Measurements from ENCODE around the gene LRIG3. TPM values are rescaled to one million over a fixed set of nuclear protein-coding genes. Genes with fewer than 3 reads are reported as not detected.
A peak's percentile ranks its signal among the peaks of the same experiment; 100 is the strongest.

LRIG3 gene
- total and polyA plus RNA-seq, 2 donors (not counting 3 experiments of a cell fraction or from before 2014, with no cell fraction given), result 55.5 to 55.7 TPM

DNA sequence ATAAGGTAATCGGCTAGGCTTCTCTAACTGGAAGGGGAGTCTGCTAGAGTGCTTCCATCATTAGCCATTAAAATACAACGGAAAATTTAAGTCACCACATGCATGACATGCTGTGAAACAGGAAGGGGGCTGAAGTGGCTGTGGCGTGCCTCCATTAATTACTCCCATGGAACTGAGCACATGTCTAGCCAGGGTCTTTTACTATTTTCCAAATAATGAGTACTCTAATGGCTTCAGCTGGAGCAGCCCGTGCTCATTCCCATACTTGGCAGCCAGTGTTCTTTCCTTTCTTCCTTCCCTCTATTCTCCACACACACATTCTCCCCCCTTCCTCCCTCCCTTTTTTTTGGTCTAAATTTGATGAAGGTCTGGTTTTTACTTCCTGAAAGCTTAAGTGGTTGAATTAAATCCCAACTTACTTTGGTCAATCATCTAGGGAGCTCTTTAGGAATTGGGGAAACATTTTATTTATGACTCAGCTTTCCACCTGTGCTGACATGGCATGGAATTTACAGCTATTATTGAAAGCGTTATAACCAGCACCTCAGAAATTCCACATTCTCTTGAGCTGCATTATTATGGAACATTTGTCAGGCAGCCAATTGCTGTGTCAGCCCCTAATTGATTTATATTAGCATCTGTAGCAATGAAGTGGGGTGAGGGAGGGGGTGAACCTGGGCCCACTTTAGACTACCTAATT, 72.3 kb downstream of the LRIG3 start:
- Histone ChIP-seq H3K4me3 (replicated peaks in 1 of 3; ENCODE audit: insufficient read depth in 1 of 3, low read depth in 1 of 3, low read length in 3 of 3) (no peak overlapping the region), H3K27ac (ENCODE audit: insufficient read depth, low read depth, low read length) (no peak overlapping the region), H3K79me2 (ENCODE audit: control insufficient read depth, insufficient read depth, low read length) (no peaks in the 10 kb centered on the region), H2AFZ (ENCODE audit: low read depth, low read length) (no peak overlapping the region), H3K9me3 (replicated peaks; ENCODE audit: control insufficient read depth, insufficient read depth, low read length) (no peaks in the 10 kb centered on the region), H3K36me3 (ENCODE audit: control insufficient read depth in 2 of 2, extremely low read depth in 1 of 2, insufficient read depth in 2 of 2, low read length in 2 of 2) (no peaks in the 10 kb centered on the region), H3K27me3 (ENCODE audit: control insufficient read depth in 2 of 2, insufficient read depth in 2 of 2, low read length in 2 of 2) (peaks cover 0 to 2% of the 10 kb centered on the region in 2 experiments), H3K4me2 (ENCODE audit: insufficient read depth, low read length) (no peak overlapping the region), H3K4me1 (ENCODE audit: control insufficient read depth, extremely low read depth, insufficient read depth, low read length) (no peaks in the 10 kb centered on the region), H3K9ac (replicated peaks; ENCODE audit: extremely low read depth, insufficient read depth, low read length) (no peak overlapping the region), H3K9me1 (replicated peaks; ENCODE audit: control insufficient read depth, extremely low read depth, insufficient read depth, low read length) (no peaks in the 10 kb centered on the region), H4K20me1 (replicated peaks; ENCODE audit: control insufficient read depth, extremely low read depth, insufficient read depth, low read length) (no peaks in the 10 kb centered on the region)
- no TSS peak for BruUV-seq (replicated peaks)
- dilution Hi-C loops (cut with MboI; ENCODE audit: extremely low pct_ligation_motif_present, low sequenced_read_pairs), result no loop called here
- DNase-seq (ENCODE audit: low read depth, low spot score) (peak; percentile 65), FAIRE-seq (no peak)
- intact Hi-C loops (cut with micrococcal nuclease), result no loop called here
- ChIA-PET CTCF (interaction anchor here (0.6 to 1.0 kb wide), 4 partner anchors 11 to 317 kb away, joined by 3 to 4 read pairs (median 3); no protein-coding TSS in a partner anchor), POLR2A (no interaction called here)
- no peak for TF ChIP-seq POLR2A (IDR thresholded peaks at IDR 0.05; ENCODE audit: low read depth, low read length)
- TF ChIP-seq JUN (IDR thresholded peaks at IDR 0.05; ENCODE audit: borderline replicate concordance, insufficient read depth, insufficient read length, low read depth), result peak; percentile 2

DNA sequence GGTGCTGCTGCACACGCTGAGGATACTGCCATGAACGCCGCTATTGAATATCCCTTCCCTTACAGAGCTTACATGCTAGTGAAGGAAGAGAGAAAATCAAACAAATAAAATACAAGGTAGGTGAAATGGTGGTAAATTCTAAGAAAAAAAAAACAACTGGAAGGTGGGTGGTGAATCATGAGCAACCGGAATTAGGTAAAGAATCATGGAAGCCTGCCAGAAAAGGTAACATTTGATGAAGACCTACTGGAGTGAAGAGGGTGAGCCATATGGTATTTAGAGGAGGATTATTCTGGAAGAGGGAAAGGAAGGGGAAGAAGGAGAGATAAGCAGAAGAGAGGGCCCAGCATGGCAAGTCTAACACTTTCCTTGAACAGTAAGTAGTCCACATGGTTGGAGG, 76.1 kb downstream of the LRIG3 start:
- intact Hi-C loops (cut with micrococcal nuclease), result no loop called here
- no peak for DNase-seq (ENCODE audit: low read depth, low spot score)
- Histone ChIP-seq H3K27ac (ENCODE audit: insufficient read depth, low read depth, low read length) (no peak overlapping the region), H3K36me3 (ENCODE audit: control insufficient read depth in 2 of 2, extremely low read depth in 1 of 2, insufficient read depth in 2 of 2, low read length in 2 of 2) (no peaks in the 10 kb centered on the region), H3K79me2 (ENCODE audit: control insufficient read depth, insufficient read depth, low read length) (no peaks in the 10 kb centered on the region), H3K27me3 (ENCODE audit: control insufficient read depth in 2 of 2, insufficient read depth in 2 of 2, low read length in 2 of 2) (peaks cover 0 to 2% of the 10 kb centered on the region in 2 experiments), H4K20me1 (replicated peaks; ENCODE audit: control insufficient read depth, extremely low read depth, insufficient read depth, low read length) (no peaks in the 10 kb centered on the region), H3K9me3 (replicated peaks; ENCODE audit: control insufficient read depth, insufficient read depth, low read length) (no peaks in the 10 kb centered on the region), H3K4me3 (replicated peaks in 1 of 3; ENCODE audit: insufficient read depth in 1 of 3, low read depth in 1 of 3, low read length in 3 of 3) (no peak overlapping the region), H3K9me1 (replicated peaks; ENCODE audit: control insufficient read depth, extremely low read depth, insufficient read depth, low read length) (no peaks in the 10 kb centered on the region), H3K4me2 (ENCODE audit: insufficient read depth, low read length) (no peak overlapping the region), H2AFZ (ENCODE audit: low read depth, low read length) (no peak overlapping the region), H3K9ac (replicated peaks; ENCODE audit: extremely low read depth, insufficient read depth, low read length) (no peak overlapping the region), H3K4me1 (ENCODE audit: control insufficient read depth, extremely low read depth, insufficient read depth, low read length) (no peaks in the 10 kb centered on the region)
- ChIA-PET CTCF (no interaction called here), POLR2A (no interaction called here)
- no TSS peak for BruUV-seq (replicated peaks)
- FAIRE-seq, result no peak
- dilution Hi-C loops (cut with MboI; ENCODE audit: extremely low pct_ligation_motif_present, low sequenced_read_pairs), result no loop called here
- no peak for TF ChIP-seq MYC (IDR thresholded peaks at IDR 0.05; ENCODE audit: low read depth, low read length)
- TF ChIP-seq, protein P1, sequence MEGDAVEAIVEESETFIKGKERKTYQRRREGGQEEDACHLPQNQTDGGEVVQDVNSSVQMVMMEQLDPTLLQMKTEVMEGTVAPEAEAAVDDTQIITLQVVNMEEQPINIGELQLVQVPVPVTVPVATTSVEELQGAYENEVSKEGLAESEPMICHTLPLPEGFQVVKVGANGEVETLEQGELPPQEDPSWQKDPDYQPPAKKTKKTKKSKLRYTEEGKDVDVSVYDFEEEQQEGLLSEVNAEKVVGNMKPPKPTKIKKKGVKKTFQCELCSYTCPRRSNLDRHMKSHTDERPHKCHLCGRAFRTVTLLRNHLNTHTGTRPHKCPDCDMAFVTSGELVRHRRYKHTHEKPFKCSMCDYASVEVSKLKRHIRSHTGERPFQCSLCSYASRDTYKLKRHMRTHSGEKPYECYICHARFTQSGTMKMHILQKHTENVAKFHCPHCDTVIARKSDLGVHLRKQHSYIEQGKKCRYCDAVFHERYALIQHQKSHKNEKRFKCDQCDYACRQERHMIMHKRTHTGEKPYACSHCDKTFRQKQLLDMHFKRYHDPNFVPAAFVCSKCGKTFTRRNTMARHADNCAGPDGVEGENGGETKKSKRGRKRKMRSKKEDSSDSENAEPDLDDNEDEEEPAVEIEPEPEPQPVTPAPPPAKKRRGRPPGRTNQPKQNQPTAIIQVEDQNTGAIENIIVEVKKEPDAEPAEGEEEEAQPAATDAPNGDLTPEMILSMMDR (IDR thresholded peaks at IDR 0.05; ENCODE audit: extremely low read depth in 1 of 2, insufficient read depth in 1 of 2, low read depth in 1 of 2, low read length in 2 of 2), result no peak
- TF ChIP-seq, protein P2, sequence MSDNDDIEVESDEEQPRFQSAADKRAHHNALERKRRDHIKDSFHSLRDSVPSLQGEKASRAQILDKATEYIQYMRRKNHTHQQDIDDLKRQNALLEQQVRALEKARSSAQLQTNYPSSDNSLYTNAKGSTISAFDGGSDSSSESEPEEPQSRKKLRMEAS (IDR thresholded peaks at IDR 0.05; ENCODE audit: insufficient read depth, insufficient read length), result no peak
- no peak for TF ChIP-seq POLR2AphosphoS5 (IDR thresholded peaks at IDR 0.05; ENCODE audit: insufficient read depth, low read depth, low read length)
- no peak for TF ChIP-seq POLR2A (IDR thresholded peaks at IDR 0.05; ENCODE audit: low read depth, low read length)
- no peak for TF ChIP-seq JUN (IDR thresholded peaks at IDR 0.05; ENCODE audit: borderline replicate concordance, insufficient read depth, insufficient read length, low read depth)
- no peak for TF ChIP-seq FOS (IDR thresholded peaks at IDR 0.05; ENCODE audit: borderline replicate concordance, insufficient read depth, low read length)
- TF ChIP-seq GATA2 (IDR thresholded peaks at IDR 0.05; ENCODE audit: insufficient read depth, insufficient read length, low read depth, low read length), result no peak
- TF ChIP-seq EZH2 (IDR thresholded peaks at IDR 0.05; ENCODE audit: borderline replicate concordance, low read depth, low read length, severe bottlenecking), result no peak

Measured in endothelial cell of umbilical vein (primary cell).